Measurements from ENCODE around the gene MRPL53.

MRPL53 gene

GRCh38 chr2:74425523-74425922, 47.0 kb downstream of the MRPL53 start:
- DNase-seq (ENCODE audit: low read depth), result no peak

GRCh38 chr2:74424995-74425406, 47.5 kb downstream of the MRPL53 start:
- DNase-seq (ENCODE audit: low read depth), result no peak

- DNase-seq (ENCODE audit: low read depth), result no peak
Observed at GRCh38 chr2:74424139-74424992, 48.1 kb downstream of the MRPL53 start.

- DNase-seq (ENCODE audit: low read depth), result no peak
Observed at GRCh38 chr2:74423231-74424095, 49.0 kb downstream of the MRPL53 start.

Measured in GM04504 (cell line).